Esophagus (tissue), 2 donors: ENCODE results near the gene APOO. TPM values are rescaled to one million over a fixed set of nuclear protein-coding genes. Genes with fewer than 3 reads are reported as not detected.

ENCODE experiments used
- H3K27ac ChIP-seq, 2 donors: one replicate each; pipeline ENCODE4 v1.5.1; 2013; ENCODE audit warnings: low read depth in 2 of 2, mild to moderate bottlenecking in 2 of 2, inconsistent platforms in 1 of 2, low read length in 1 of 2, moderate library complexity in 1 of 2
- H3K27me3 ChIP-seq, 2 donors: one replicate each; pipeline ENCODE4 v1.6.1; 2013; ENCODE audit warnings: low read length in 2 of 2, control low read depth in 1 of 2, mild to moderate bottlenecking in 1 of 2; ENCODE audit not compliant: insufficient read depth in 2 of 2, control insufficient read depth in 1 of 2
- H3K36me3 ChIP-seq, 2 donors: one replicate each; pipeline ENCODE4 v1.6.1; 2013; ENCODE audit warnings: low read length in 1 of 2; ENCODE audit not compliant: control insufficient read depth in 2 of 2, insufficient read depth in 2 of 2
- H3K4me1 ChIP-seq, 2 donors: one replicate each; pipeline ENCODE4 v1.6.1; 2013; ENCODE audit warnings: low read length in 1 of 2; ENCODE audit not compliant: control insufficient read depth in 2 of 2, insufficient read depth in 2 of 2
- H3K4me3 ChIP-seq, 2 donors: one replicate each; pipeline ENCODE4 v1.5.1; 2013; ENCODE audit warnings: low read length in 2 of 2, mild to moderate bottlenecking in 2 of 2, low read depth in 1 of 2, moderate library complexity in 1 of 2
- H3K9me3 ChIP-seq, 2 donors: one replicate each; pipeline ENCODE4 v1.6.1; 2013; ENCODE audit warnings: mild to moderate bottlenecking in 2 of 2, low read depth in 1 of 2, low read length in 1 of 2, moderate library complexity in 1 of 2; ENCODE audit not compliant: control insufficient read depth in 2 of 2, insufficient read depth in 1 of 2
- WGBS, 2 donors: extraction: QIAGEN DNeasy Blood & Tissue Kit; methylation state at CpG; one replicate each; pipeline ENCODE4 v1.1.7; 2013; 5-methylcytosine and 5-hydroxymethylcytosine counted together
- polyA plus RNA-seq, 2 donors: library from polyadenylated mRNA; stranded (reverse); fragments of 200-250 nt; gene quantifications; one replicate each; pipeline ENCODE4 v1.2.3, GENCODE V29; 2013
- donor health status: healthy with polysubstance abuse.
- donor health status: Bipolar disorder and iron deficiency.

APOO gene
- polyA plus RNA-seq, 2 donors: 12.7 to 15.8 TPM

GRCh38 chrX:23785580-23785979 lies 122.2 kb downstream of the APOO start:
- WGBS, 2 donors: 41 to 51% methylated on average over 2 of the region's 2 CpGs
- Histone ChIP-seq H3K9me3 (no peaks in the 10 kb centered on the region), H3K36me3 (no peaks in the 10 kb centered on the region), H3K4me1 (no peaks in the 10 kb centered on the region), H3K27ac (no peak overlapping the region), H3K27me3 (no peaks in the 10 kb centered on the region), H3K4me3 (peak overlapping the region in 1 of 2 donors; percentile 76)

DNA sequence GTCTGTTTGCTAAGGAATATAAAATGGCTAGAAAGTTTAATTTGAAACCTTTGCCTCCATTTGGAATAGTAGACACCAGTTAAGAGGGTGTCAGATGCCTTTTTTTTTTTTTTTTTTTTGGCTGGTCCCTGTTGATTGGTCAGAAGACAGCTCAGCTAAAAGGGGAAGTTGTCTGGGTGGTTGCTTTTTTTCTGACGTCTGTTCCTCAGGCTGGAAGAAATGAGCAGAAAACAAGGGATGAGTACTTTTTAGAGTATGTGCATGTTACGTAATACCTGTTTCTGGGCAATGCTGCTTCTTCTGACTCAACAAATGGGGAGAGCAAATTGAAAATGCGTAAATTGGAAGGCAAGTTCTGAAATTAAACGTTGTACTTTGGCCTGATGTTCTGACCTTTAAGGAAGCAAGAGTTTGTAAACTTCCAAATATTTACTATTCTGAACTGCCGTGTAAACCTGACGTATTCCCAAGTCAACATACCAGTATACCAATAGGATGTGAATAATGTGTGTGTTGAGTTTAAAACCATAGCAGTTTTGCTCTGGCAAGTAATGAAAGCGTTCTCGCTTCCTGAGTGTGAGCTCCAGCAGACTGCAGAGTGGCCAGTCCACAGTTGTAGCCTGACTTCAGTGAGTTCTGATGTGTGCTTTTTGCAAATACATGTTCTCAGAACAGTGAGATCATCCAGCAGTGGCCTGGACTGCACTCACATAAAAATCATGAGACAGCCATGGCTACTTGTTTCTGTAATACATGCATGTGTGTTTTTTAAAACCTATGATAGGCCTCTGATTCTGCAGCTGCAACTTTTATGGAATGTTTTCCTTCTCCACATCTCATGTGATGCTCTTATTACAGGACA lies 123.0 kb downstream of the APOO start:
- 20 to 46% methylated on average over 8 of the region's 8 CpGs for WGBS, 2 donors
- Histone ChIP-seq H3K4me3 (peak overlapping the region; percentile 9 to 76), H3K27ac (peak overlapping the region; percentile 78 to 92), H3K36me3 (no peaks in the 10 kb centered on the region), H3K4me1 (no peaks in the 10 kb centered on the region), H3K9me3 (no peaks in the 10 kb centered on the region), H3K27me3 (no peaks in the 10 kb centered on the region)

DNA sequence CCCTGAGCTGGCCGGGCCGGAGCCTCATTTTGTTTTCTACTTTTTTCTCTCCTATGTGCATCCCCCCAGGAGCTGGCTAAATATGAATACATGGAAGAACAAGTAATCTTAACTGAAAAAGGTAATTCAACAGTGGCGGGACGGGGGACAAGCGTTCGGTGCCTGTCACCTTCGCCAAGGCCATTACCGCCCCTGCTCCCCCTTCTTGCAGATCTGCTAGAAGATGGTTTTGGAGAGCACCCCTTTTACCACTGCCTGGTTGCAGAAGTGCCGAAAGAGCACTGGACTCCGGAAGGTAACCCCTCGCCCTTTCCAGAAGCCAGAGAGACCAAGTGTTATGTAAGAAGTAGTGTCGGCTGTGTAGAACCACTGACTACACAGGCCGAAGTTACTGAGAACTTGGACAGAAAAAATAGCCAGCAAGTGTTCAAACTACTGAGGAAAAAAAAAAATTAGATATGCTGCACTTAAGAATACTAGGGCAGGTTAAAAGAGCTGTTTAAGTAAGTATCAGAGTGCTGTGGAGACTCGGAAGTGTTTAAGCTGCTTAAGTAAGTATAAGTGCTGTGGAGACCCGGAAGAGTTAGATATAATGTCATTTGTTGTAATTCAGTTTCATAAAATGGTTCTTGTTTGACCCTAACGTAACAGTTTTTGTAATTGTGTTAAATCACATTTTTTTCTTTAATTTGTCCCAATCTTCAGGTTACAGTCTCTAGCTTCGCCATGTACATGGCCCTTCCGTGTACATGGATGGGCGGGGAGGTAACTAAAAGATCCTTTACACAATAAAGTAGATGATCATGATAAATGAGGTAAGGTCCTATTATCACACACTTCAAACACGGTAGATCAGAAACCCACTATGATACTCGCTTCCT lies 123.9 kb downstream of the APOO start:
- no peaks in the 10 kb centered on the region for H3K36me3 ChIP-seq
- no peaks in the 10 kb centered on the region for H3K27me3 ChIP-seq
- H3K9me3 ChIP-seq: no peaks in the 10 kb centered on the region
- 9 to 42% methylated on average over 21 of the region's 21 CpGs for WGBS, 2 donors
- H3K27ac ChIP-seq: peak overlapping the region; percentile 92
- no peaks in the 10 kb centered on the region for H3K4me1 ChIP-seq
- peak overlapping the region; percentile 71 to 76 for H3K4me3 ChIP-seq

Other genes starting within 250 kb of the APOO start
- gene PRDX4, start 240.4 kb downstream of the APOO start, polyA plus RNA-seq: 10 to 100 TPM; 18.7 to 70.4 TPM
- gene ACOT9, start 164.7 kb downstream of the APOO start, polyA plus RNA-seq: 10 to 100 TPM; 10.3 to 11.6 TPM
- gene SAT1, start 124.8 kb downstream of the APOO start, polyA plus RNA-seq: 100 to 1,000 TPM; 250 to 644 TPM
- gene CXorf58, start 68 bp upstream of the APOO start, polyA plus RNA-seq: under 1 TPM; 0.02 to 0.06 TPM
- gene KLHL15, start 119.2 kb upstream of the APOO start, polyA plus RNA-seq: 1 to 10 TPM in 1 of 2 donors, under 1 TPM in 1; 0.84 to 1.9 TPM
- 10 to 100 TPM; 30.4 to 57.3 TPM for gene EIF2S3, start 147.0 kb upstream of the APOO start, polyA plus RNA-seq
- 1 to 10 TPM; 4.0 to 5.2 TPM for gene ZFX, start 241.8 kb upstream of the APOO start, polyA plus RNA-seq